GM12891 (cell line): Measurements from ENCODE around the gene BCL2L13.

Experiments
- POLR2A ChIP-seq: IDR thresholded peaks from 2 replicates; pipeline ENCODE4 v1.6.1; 2011; ENCODE audit warnings: low read depth, low read length, control low read depth
- POLR2AphosphoS5 ChIP-seq: IDR thresholded peaks from 2 replicates; pipeline ENCODE4 v1.6.1; 2011; ENCODE audit warnings: low read depth, low read length, control low read depth
- SPI1 ChIP-seq: IDR thresholded peaks from 2 replicates; pipeline ENCODE4 v1.6.1; 2011; ENCODE audit warnings: low read depth, low read length, control low read depth

DNA sequence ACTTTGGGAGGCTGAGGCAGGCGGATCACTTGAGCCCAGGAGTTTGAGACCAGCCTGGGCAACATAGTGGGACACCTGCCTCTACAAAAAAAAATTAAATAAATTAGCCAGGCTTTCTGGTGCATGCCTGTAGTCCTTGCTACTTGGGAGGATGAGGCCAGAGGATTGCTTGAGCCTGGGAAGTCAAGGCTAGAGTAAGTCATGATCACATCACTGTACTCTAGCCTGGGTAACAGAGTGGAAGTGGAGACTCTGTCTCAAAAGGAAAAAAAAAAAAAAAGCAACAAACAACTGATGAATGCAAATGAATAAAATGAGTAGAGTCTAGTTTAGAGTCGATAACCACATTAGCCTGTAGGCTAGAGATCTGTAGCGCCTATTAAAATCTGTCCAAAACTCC lies 3.9 kb upstream of the BCL2L13 start:
- no peak for TF ChIP-seq POLR2AphosphoS5
- TF ChIP-seq POLR2A, result no peak
- no peak for TF ChIP-seq SPI1
